Activated CD4-positive, alpha-beta T cell treated with anti-CD3 and anti-CD28 coated beads, Interleukin-2, amount 50 U/mL, for 1 hour (primary cell): ENCODE results near the gene DNAH17.

Experiments used
- DNase-seq: peaks from one replicate; pipeline ENCODE4 v3.0.0-alpha.2; 2020

The DNAH17 gene, protein sequence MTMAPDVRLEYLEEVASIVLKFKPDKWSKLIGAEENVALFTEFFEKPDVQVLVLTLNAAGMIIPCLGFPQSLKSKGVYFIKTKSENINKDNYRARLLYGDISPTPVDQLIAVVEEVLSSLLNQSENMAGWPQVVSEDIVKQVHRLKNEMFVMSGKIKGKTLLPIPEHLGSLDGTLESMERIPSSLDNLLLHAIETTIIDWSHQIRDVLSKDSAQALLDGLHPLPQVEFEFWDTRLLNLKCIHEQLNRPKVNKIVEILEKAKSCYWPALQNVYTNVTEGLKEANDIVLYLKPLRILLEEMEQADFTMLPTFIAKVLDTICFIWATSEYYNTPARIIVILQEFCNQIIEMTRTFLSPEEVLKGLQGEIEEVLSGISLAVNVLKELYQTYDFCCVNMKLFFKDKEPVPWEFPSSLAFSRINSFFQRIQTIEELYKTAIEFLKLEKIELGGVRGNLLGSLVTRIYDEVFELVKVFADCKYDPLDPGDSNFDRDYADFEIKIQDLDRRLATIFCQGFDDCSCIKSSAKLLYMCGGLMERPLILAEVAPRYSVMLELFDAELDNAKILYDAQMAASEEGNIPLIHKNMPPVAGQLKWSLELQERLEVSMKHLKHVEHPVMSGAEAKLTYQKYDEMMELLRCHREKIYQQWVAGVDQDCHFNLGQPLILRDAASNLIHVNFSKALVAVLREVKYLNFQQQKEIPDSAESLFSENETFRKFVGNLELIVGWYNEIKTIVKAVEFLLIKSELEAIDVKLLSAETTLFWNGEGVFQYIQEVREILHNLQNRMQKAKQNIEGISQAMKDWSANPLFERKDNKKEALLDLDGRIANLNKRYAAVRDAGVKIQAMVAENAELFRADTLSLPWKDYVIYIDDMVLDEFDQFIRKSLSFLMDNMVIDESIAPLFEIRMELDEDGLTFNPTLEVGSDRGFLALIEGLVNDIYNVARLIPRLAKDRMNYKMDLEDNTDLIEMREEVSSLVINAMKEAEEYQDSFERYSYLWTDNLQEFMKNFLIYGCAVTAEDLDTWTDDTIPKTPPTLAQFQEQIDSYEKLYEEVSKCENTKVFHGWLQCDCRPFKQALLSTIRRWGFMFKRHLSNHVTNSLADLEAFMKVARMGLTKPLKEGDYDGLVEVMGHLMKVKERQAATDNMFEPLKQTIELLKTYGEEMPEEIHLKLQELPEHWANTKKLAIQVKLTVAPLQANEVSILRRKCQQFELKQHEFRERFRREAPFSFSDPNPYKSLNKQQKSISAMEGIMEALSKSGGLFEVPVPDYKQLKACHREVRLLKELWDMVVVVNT (N-terminal part only)

DNA sequence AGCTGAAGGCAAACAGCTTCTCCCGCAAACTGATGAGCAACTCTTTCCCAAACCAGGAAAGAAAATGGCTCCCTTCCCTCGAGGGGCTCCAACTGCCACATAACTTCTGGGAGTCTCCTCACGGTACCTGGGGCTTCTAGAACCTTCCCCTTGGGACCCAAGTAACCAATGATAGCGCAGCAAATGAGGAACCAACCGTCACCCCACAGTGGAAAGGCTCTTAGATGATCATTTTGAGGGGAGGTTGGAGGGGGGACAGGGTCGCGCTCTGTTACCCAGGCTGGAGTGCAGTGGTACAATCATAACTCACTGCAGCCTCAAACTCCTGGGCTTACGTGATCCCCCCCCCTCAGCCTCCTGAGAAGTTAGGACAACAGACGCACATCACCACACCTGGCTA is at the start of gene DNAH17:
TSS of gene DNAH17 (minus strand) at position 101 of the 400 bp plus-strand sequence. CDS start 2,339 bp downstream, outside the sequence.
- no peak for DNase-seq

DNA sequence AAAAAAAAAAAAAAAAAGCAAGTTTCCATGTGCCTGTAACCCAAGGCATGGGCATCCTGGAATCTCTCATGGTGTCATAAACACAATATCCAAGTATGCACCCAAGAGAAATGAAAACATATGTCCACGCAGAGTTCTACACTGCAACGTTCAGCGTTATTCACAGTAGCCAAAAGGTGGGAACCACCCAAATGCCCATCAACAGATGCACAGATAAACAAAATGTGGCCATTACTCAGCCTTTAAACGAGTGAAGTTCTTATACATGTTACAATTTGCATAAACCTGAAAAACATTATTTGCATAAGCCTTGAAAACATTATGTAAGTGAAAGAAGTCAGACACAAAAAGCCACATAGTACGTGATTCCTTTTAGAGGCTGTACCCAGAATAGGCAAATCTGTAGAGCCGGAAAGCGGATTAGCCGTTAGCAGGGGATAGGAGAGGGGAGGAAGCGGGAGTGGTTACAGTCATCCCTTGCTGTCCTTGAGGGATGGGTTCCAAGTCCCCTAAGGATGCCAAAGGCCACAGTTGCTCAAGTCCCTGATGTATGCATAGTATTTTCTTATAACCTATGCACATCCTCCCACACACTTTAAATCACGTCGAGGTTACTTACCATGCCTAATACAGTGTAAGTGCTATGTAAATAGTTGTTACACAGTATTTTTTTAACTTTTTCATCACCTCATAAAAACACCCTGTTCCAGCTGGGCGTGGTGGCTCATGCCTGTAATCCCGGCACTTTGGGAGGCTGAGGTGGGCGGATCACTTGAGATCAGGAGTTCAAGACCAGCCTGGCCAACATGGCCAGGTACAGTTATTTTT is 47.3 kb upstream of the DNAH17 start:
- DNase-seq = no peak

DNA sequence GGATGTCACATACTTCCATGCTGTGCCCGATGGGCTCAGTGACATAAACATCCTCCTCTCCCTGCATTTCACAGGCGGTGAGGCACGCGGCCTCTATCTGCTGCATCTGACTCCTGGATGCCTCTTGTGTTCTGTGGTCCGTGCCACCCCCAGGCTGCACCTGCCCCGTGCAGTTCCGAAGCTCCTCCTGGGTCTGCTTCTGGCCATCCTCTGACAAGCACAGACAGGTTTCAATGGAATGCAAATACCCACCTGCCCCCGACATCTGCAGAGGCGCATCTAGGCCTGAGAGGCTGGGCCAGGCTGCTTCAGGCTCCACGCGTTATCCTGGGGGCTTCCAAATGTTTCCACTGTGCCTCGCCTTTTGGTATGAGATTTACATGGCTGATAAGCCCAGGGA is 46.3 kb upstream of the DNAH17 start:
- no peak for DNase-seq

DNA sequence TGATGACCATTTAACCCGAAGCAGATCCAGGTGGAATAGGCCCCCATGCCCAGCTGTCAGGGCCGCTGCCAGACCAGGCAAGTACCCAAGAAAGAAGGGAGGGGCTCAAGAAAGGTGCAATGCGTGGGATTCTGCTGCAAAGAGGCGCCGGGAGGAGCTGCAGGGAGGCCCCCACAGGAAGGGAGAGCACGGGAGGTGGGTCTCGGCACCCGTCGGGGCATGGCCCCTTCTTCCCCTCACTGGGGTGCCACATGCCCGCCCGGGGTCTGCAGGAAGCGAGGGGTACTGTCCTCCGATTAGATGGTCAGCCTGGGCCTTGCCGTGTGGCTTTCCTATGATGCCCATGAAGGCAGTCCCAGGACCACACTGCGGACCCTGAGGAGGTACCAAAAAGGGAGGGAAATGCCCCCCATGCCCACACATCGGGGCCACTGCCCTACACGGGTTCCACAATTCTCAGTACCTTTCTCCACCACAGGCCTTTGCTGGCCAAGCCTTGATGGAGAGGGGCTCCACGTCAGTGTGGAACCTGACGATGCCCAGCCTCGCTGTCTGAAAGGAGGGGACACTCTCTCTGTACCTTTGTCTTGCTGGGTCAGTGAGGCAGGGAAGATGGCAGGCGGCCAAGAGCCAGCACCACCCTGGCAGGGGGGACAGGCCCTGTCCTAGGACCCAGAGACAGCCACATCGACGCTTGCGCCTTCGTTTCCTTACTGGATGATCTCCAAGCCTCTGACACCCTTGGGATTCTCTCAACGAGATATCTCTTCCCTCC is 45.5 kb upstream of the DNAH17 start:
- no peak for DNase-seq

DNA sequence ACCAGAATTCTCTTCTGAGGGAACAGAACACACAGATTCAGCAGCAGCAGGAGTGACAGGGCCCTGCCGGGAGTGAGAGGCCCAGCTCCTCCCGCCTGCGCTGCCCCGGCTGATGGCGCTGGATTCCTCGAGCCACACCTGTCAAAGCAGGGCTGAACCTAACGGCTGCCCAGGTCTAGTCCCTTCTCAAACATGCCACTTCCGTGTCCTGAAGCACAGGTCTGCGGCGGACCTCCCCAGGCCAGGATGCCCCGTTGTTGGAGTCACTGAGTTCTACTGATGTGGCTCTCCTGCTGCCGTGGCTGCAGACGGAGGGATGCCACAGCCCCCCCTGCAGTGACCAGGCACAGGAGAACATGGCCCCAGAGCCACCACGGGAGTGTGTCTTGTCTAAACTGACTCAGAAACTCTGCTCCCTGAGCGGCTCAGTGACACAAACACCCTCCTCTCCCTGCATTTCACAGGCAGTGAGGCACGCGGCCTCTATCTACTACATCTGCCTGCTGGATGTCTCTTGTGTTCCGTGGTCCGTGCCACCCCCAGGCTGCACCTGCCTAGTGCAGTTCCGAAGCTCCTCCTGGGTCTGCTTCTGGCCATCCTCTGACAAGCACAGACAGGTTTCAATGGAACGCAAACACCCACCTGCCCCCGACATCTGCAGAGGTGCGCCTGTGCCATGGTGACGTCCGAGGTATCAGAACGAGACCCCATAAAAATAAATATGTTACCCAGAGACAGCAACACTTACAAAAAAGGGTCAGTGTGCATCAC is 44.7 kb upstream of the DNAH17 start:
- no peak for DNase-seq

DNA sequence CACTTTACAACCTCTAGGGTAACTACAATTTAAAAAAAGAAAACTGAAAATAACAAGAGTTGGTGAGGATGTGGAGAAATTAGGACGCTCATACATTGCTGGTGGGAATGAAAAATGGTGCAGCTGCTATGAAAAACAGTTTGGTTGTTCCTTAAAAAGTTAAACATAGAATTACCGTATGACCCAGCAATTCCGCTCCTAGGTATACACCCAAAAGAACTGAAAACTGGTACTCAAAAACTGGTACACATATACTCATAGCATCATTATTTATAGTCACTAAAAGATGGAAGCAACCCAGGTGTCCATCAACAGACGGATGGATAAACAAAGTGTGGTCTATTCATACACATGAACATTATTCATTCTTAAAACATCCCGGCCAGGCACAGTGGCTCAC is 42.9 kb upstream of the DNAH17 start:
- no peak for DNase-seq

DNA sequence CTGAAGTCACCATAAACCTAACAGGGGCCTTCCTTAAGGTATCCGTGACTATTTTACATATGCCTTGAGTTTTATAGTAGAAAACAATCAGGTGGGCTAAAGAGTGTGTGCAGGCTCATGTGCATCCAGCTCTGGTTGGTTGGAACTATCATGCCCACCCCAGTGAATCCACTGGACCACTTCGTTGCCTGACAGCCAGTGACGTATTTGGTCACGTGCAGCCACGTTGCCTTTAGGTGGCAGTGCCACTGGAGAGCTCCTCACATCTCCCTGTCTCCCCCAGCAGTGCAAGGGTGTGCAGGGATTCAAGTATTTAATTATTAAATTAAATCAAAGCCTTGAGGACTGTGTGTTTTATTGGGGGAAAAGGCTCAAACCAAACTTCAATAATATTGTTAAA is 42.1 kb upstream of the DNAH17 start:
- DNase-seq = no peak

DNA sequence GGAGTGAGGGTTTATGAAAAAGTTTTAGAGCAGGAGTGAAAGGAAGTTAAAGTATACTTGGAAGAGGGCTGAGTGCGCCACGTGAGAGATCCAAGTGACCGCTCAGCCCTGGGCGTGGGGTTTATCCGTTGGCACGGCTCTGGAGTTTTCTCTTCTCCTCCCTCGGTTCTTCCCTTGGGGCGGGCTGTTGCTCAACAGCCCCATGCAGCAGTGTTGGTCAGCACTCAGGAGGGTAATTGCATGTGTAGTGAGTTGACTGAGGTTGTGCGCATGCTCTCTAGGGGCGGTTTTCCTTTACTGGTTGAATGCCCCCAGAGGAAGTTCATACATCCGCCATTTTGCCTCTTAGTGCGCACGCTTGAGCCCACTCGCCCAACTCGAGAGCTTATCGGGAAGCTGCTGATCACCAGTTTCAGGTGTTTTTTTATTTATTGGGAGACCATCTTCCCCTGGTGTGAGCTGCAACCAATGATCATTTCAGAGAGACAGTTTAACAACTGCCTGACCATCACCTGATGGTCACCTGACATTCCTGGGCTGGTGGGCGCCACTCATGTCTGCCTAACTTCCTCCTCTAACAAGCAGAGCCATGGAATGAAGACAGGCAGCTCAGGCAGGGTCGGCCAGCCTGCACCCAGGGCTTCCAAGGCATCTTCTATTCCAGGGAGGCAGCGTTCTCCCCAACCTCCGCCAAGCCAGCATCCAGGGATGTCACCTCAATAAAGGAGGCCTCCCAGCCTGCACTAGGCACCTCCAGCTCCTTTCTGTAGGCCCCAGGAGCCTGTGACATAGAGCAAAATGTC is 41.3 kb upstream of the DNAH17 start:
- no peak for DNase-seq

DNA sequence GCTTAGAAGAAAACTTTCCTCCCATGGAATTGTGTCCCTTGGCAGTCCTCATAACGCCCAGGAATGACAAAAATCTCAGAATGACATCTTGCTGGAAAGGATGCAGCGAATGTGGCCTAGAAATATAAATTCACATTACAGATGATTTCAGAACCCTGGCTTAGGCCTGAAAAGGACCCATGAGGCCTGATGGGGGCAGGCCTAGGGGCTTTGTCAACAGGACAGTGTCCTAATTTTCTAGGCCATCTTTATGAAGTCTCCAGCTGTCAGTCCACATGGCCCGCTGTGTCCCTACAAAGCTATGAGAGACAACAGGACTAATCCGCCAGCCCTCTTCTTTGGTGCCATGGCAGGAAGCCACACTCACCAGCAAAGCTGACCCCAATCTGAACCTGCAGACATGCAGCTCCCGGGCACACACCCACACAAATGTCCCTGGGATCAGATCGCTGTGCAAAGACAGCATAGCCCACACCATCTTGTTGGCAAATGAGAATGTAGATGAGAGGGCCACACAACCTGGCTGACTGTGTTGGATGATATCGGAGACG is 40.4 kb upstream of the DNAH17 start:
- no peak for DNase-seq

DNA sequence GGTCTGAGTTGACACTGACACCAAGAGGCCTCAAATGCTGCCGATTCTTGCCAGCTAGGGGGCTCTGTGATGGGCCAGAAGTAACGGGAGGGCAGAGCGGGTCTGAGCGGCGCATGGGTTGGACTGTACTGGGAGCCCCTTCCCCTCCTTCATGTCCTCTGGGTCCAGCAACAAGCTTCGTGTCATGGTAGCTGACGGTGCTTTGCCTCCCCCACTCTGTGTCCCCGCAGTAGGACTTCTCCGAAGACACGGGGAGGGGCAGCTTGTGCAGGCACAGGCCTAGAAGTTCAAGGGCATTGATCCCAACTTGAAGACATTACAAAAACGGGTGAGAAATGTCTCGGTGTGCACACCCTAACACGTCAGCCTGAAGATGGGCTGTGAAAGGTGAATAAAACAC is 39.8 kb upstream of the DNAH17 start:
- no peak for DNase-seq

DNA sequence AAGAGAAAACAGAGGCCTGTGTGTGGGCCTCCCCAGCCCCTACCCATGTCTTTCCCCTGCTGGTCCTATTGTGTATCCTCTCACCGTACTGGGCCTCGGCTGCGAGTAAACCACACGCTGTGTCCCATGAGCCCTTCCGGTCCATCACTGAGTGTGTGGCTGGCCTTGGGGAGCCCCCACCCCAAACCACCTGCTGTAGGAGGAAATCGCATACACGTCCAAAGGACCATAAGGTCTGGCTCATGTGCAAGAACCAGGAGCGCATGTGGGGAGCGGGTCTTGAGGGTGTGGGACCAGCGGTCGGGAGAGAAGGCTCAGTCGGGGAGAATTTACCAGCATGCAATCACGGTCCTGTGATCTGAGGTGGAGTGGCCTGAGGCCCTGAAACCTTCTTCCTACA is 38.4 kb upstream of the DNAH17 start:
- DNase-seq = no peak

DNA sequence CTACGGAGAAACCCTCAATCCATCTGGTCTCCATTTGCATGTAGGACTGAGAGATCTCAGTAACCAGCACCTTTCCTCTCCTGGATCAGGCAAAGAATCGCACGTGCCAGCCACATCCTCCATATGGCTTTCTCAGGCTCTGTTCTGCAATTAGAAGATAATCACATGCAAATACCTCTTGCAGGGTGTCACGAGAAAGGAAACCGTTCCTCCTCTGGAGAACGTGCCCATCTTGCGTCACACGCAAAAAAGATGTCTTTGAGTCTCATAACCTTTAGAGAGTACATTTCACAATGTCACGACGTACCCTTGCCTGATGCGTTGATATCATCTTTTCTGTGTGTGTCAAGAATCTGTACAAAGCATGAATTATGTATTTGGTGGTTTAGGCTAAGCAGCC is 36.2 kb upstream of the DNAH17 start:
- no peak for DNase-seq

DNA sequence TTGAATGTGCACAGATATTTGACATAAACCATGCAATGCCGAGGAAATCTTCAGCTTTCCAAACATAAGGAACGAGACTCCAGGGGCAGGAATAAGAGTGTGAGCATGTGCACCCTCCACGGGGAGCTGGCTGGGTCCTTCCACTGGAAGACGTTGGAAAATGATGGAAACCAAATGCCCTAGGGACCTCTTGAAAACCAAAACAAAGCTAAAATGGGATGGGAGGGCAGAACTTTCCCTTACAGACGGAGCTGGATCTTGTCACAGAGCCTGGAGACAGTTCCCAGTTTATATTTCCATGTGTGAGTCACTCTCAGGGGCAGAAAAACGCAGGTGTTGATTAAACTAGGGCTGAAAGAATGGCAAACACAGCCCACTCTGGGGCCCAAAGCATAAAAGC is 34.4 kb upstream of the DNAH17 start:
- DNase-seq = no peak

DNA sequence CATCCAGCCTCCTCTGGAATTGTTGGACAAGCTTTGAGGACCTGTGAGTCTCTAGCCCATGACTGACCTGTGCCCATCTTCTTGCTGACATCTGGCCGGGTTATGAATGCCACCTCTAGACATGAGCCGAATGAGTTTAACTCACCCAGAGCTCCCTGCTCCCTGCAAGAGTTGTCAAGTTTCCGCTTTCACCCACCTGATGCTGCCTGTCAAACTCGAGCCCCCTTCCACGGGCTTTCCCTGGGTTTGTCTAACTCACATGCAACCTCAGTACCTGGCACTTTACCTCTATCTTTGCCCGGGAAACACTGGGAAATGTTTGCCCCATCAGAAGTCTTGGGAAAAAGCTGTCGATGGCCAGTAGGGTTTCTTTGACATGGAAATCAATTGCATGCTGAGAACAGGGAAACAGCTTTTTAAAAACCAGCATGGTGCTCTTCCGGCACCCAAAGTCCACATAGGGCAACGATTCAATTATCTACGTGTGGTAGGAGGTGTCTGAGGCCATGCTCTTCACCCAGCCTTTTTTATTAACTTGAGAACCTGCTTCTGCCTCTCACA is 33.8 kb upstream of the DNAH17 start:
- DNase-seq = no peak

DNA sequence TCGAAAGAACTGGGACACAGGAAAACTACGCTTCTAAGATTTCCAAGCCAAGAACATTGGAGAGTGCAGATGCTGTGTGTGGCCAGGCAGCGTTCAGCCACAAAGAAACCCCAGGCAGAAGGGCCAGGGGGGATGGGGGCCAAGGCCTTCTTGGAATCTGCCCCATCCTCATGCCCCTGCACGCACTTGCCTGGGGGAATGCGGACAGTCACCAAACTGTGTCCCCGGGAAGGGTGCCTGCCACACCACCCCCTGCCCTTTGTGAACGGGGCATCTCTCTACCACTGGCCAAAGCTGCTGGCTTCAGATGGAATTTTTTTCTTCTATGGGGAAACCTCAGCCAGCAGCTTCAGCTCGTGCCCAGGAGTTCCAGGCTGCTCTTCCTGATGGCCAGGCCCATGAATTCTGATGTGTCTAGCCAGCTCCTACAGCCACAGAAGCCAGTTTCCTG is 32.0 kb upstream of the DNAH17 start:
- no peak for DNase-seq

DNA sequence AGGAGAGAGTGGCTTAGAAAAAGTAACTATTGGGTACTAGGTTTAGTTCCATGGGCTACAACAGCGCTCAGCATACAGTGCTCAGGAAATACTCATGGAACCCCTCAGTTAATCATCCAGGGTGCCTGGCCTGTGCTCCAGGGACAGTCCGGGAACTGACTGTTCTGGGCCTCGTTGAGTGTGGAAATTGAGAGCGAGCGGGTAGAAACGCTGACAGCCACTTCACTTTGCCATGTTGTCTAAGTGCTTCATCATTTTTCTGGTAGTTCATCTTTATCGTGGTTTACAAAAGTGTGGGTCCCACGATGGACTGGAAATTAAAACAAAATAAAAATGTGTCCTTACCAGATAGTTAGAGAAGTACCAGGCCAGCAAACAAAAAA is 31.6 kb upstream of the DNAH17 start:
- DNase-seq = no peak

DNA sequence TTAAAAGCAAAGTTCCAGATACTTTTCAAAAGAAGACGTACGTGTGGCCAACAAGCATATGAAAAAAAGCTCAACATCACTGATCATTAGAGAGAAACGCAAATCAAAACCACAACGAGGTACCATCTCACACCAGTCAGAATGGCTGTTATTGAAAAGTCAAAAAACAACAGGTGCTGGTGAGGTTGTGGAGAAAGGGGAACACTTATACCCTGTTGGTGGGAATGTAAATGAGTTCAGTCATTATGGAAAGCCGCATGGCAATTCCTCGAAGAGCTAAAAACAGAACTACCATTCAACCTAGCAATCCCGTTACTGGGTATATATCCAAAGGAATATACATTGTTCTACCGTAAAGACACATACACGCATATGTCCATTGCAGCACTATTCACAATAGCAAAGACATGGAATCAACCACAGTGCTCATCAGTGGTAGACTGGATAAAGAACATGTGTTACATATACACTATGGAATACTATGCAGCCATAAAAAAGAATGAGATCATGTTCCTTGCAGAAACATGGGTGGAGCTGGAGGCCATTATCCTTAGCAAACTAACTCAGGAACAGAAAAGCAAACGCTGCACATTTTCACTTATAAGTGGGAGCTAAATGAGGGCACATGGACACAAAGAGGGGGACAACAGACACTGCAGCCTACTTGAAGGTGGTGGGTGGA is 31.1 kb upstream of the DNAH17 start:
- no peak for DNase-seq

DNA sequence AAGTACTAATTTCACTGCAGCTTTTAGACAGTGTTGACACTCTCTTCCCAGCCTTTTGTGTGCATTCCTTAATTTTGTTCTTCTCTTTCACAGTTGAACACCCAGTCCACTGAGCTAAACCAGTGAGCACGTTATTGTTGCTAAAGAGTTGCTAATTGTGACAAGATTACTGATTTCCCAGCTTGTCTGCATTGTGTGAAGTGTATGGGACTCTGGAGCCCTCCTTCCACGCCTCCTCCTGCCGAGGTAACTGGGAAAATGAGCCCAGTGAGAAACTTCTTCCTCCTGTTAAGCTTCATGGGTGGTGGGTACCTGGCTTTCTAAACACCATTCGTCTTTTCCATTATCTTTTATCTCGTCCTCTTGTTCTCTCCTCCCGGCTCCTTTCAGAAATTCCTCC is 29.8 kb upstream of the DNAH17 start:
- no peak for DNase-seq
